GM12878 (cell line): Measurements from ENCODE around the gene ZBTB14. TPM values are rescaled to one million over a fixed set of nuclear protein-coding genes. Genes with fewer than 3 reads are reported as not detected.

Experiments used
- ATAC-seq: fragments of 200-7000 bp; cut with Tn5 transposase; 3 replicates; pipeline ENCODE4 v1.9.1; 2020; ENCODE audit warnings: mild to moderate bottlenecking, moderate library complexity
- BruUV-seq: library from RNA; stranded (reverse); fragments of 400-500 nt; replicated peaks from 2 replicates; lab custom pipeline; 2021; lab: Mats Ljungman, UMichigan
- CTCF ChIA-PET: fragments of 300-600 bp; sonication (Branson Sonifier 250); formaldehyde crosslinking; extraction: SDS; loops from one replicate; lab custom pipeline; 2021; ENCODE audit warnings: inconsistent platforms; lab: Yijun Ruan, JAX
- POLR2A ChIA-PET: fragments of 350-600 bp; formaldehyde crosslinking; extraction: SDS; loops from one replicate; lab custom pipeline; 2021; ENCODE audit warnings: inconsistent platforms; lab: Charles Lee
- RAD21 ChIA-PET: fragments of 300-600 bp; sonication (Branson Sonifier 250); formaldehyde crosslinking; loops from one replicate; lab custom pipeline; 2023; ENCODE audit warnings: antibody characterized with exemption; ENCODE audit not compliant: unreplicated experiment; lab: Charles Lee
- SMC1A ChIA-PET: fragments of 300-600 bp; sonication (Branson Sonifier 250); formaldehyde crosslinking; loops from one replicate; lab custom pipeline; 2023; ENCODE audit not compliant: unreplicated experiment, uncharacterized antibody; lab: Charles Lee
- DNase-seq: peaks from one replicate; pipeline ENCODE4 v3.0.0-alpha.2; 2011; ENCODE audit warnings: low read depth, low spot score
- FAIRE-seq: peaks from 3 replicates; lab custom pipeline; 2011; peaks lifted over from hg19 to GRCh38; lab: Jason Lieb, UNC
- H2AFZ ChIP-seq: 2 replicates; pipeline ENCODE4 v1.6.0; 2011; ENCODE audit warnings: low read depth, low read length, control low read depth; ENCODE audit not compliant: control insufficient read depth
- H3K27ac ChIP-seq: 2 replicates; pipeline ENCODE4 v1.5.1; 2011; ENCODE audit warnings: control low read depth; ENCODE audit not compliant: control insufficient read depth, insufficient read depth
- H3K27me3 ChIP-seq, 2 experiments: replicated peaks in 1 of 2; 2 replicates each; pipeline versions ENCODE4 v1.6.0 to v1.6.1; 2011; ENCODE audit warnings: low read length in 1 of 2; ENCODE audit not compliant: control insufficient read depth in 2 of 2, insufficient read depth in 2 of 2
- H3K36me3 ChIP-seq, 2 experiments: 2 replicates each; pipeline ENCODE4 v1.5.1; 2011; ENCODE audit warnings: low read length in 1 of 2; ENCODE audit not compliant: control insufficient read depth in 2 of 2, insufficient read depth in 2 of 2
- H3K4me1 ChIP-seq: 2 replicates; pipeline ENCODE4 v1.6.1; 2011; ENCODE audit warnings: mild to moderate bottlenecking, low read length, moderate library complexity, mixed read lengths; ENCODE audit not compliant: control insufficient read depth, insufficient read depth
- H3K4me2 ChIP-seq: 2 replicates; pipeline ENCODE4 v1.6.0; 2011; ENCODE audit warnings: control low read depth; ENCODE audit not compliant: control insufficient read depth, insufficient read depth
- H3K4me3 ChIP-seq: fragments of 200-600 bp; sonication (generic); 2 replicates; pipeline ENCODE4 v1.5.1; 2016
- H3K79me2 ChIP-seq: 2 replicates; pipeline ENCODE4 v1.6.0; 2011; ENCODE audit warnings: low read length; ENCODE audit not compliant: control insufficient read depth, insufficient read depth
- H3K9ac ChIP-seq: 2 replicates; pipeline ENCODE4 v1.8.0; 2011; ENCODE audit warnings: low read length, control low read depth, mixed read lengths; ENCODE audit not compliant: control insufficient read depth, insufficient read depth
- H3K9me3 ChIP-seq: replicated peaks from 3 replicates; pipeline ENCODE4 v1.5.1; 2011; ENCODE audit warnings: mild to moderate bottlenecking, low read length; ENCODE audit not compliant: control insufficient read depth, insufficient read depth
- H4K20me1 ChIP-seq: 2 replicates; pipeline ENCODE4 v1.6.0; 2011; ENCODE audit not compliant: control insufficient read depth, insufficient read depth
- CUX1 ChIP-seq: IDR thresholded peaks from 2 replicates; pipeline ENCODE4 v1.6.1; 2012; ENCODE audit warnings: improper control_type of control experiment, low read depth, low read length; ENCODE audit not compliant: insufficient replicate concordance
- ETV6 ChIP-seq, 2 experiments: fragments of 450-650 bp in 1 of 2; IDR thresholded peaks in 1 of 2; conservative IDR thresholded peaks in 1 of 2; 2 replicates each; pipeline ENCODE4 v1.6.1; 2014; ENCODE audit warnings: antibody characterized with exemption in 1 of 2, borderline replicate concordance in 1 of 2, low read depth in 1 of 2, mild to moderate bottlenecking in 1 of 2, moderate library complexity in 1 of 2
- HDAC6 ChIP-seq: fragments of 200-600 bp; sonication (generic); IDR thresholded peaks from one replicate; pipeline ENCODE4 v1.8.0; 2017; ENCODE audit warnings: antibody characterized with exemption; ENCODE audit not compliant: unreplicated experiment
- NFYB ChIP-seq: IDR thresholded peaks from 2 replicates; pipeline ENCODE4 v1.6.1; 2011; ENCODE audit warnings: low read depth, mild to moderate bottlenecking, low read length, improper control_type of control experiment, moderate library complexity; ENCODE audit not compliant: insufficient read depth
- NR2F1 ChIP-seq: fragments of 450-650 bp; conservative IDR thresholded peaks from 2 replicates; pipeline ENCODE4 v1.6.1; 2017; ENCODE audit warnings: mild to moderate bottlenecking
- PAX8 ChIP-seq: fragments of 450-650 bp; IDR thresholded peaks from 2 replicates; pipeline ENCODE4 v1.6.1; 2017; ENCODE audit warnings: mild to moderate bottlenecking, moderate library complexity
- POLR2AphosphoS2 ChIP-seq: IDR thresholded peaks from 2 replicates; pipeline ENCODE4 v1.6.1; 2011; ENCODE audit warnings: low read depth, mild to moderate bottlenecking, low read length, improper control_type of control experiment, moderate library complexity
- SP1 ChIP-seq: IDR thresholded peaks from one replicate; pipeline ENCODE4 v1.6.1; 2011; ENCODE audit warnings: low read depth, low read length
- SREBF2 ChIP-seq: IDR thresholded peaks from 2 replicates; pipeline ENCODE4 v1.6.1; 2012; ENCODE audit warnings: mild to moderate bottlenecking, low read length
- TCF7 ChIP-seq: IDR thresholded peaks from 2 replicates; pipeline ENCODE4 v1.6.1; 2014; ENCODE audit warnings: antibody characterized with exemption, borderline replicate concordance
- in situ Hi-C: fragments of 300-500 bp; cut with MboI; formaldehyde crosslinking; loops from 9 replicates; pipeline ENCODE4 v1.14.3; 2018; ENCODE audit warnings: mixed read lengths
- intact Hi-C: fragments of 100-400 bp; cut with micrococcal nuclease; formaldehyde crosslinking; loops from one replicate; pipeline ENCODE4 v1.14.2; 2022; ENCODE audit not compliant: unreplicated experiment
- polyA plus RNA-seq, 11 experiments: library from polyadenylated mRNA; depleted of rRNA in 4 of 11; unstranded in 6 of 11; stranded (reverse) in 5 of 11; fragments of >200 nt; fragmentation: Nextera tagmentation in 4 of 11; fragmentation: Illumina TruSeq in 1 of 11; extraction: Ambion mirVana in 4 of 11; extraction: Trizol in 1 of 11; gene quantifications; 1 replicate in 1 of 11; 2 replicates in 10 of 11; pipeline versions ENCODE4 v1.2.1 to v1.2.3, GENCODE V29; 2011 to 2016; ENCODE audit warnings: inconsistent platforms in 2 of 11, missing spikeins in 2 of 11, low read depth in 1 of 11
- total RNA-seq, 4 experiments: library from RNA; depleted of rRNA in 3 of 4; stranded (reverse); fragments of >200 nt in 3 of 4; fragmentation: Illumina TruSeq in 1 of 4; extraction: Trizol in 1 of 4; gene quantifications; 2 replicates each; pipeline versions ENCODE4 v1.2.1 to v1.2.3, GENCODE V29; 2013 to 2021
- TF ChIP-seq, protein P1 (sequence below): IDR thresholded peaks from 2 replicates; pipeline ENCODE4 v1.6.1; 2012; ENCODE audit warnings: low read depth, low read length, improper control_type of control experiment
- TF ChIP-seq, protein P2 (sequence below): IDR thresholded peaks from 2 replicates; pipeline ENCODE4 v1.6.1; 2011; ENCODE audit warnings: low read depth, low read length, improper control_type of control experiment, borderline replicate concordance

ZBTB14 gene
- total and polyA plus RNA-seq, 10 of the 15 experiments (the other 5 are each of a cell fraction or from before 2014, with no cell fraction given): 4.4 to 21.2 (median 11.1) TPM

DNA sequence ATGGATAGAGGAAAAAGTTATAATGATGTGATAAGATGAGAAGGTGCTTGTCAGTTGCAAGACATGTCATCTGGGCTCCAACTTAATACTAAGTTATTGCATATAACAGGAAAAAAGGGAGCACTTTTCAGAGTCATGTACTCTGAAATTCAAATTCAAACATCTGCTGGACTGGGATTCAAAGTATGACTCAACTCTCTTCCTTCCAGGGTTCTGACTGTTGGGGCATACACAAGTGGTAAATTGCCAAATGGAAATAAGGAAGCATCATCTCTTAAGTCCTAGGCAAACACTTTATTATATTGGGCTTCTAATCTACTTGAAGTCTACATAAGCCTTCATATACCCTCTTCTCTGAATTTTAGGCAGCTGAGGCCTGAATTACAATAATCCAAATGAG, 44.9 kb downstream of the ZBTB14 start:
- Histone ChIP-seq H3K4me1 (no peaks in the 10 kb centered on the region), H3K36me3 (no peaks in the 10 kb centered on the region), H3K4me2 (no peak overlapping the region), H3K79me2 (no peaks in the 10 kb centered on the region), H3K9me3 (no peaks in the 10 kb centered on the region), H4K20me1 (no peaks in the 10 kb centered on the region), H3K27me3 (no peaks in the 10 kb centered on the region), H3K9ac (no peak overlapping the region), H2AFZ (no peak overlapping the region), H3K4me3 (no peak overlapping the region), H3K27ac (no peak overlapping the region)
- CTCF ChIA-PET: no interaction called here
- RAD21 ChIA-PET: no interaction called here
- no TSS peak for BruUV-seq
- in situ Hi-C loops (no loop called here), intact Hi-C loops (no loop called here)
- no peak for FAIRE-seq
- no peak for ATAC-seq
- SMC1A ChIA-PET: no interaction called here
- POLR2A ChIA-PET: interaction anchor here (0.6 kb wide), 1 partner anchor 10 kb away, joined by 3 read pairs; no protein-coding TSS in a partner anchor
- TF ChIP-seq, protein P1, sequence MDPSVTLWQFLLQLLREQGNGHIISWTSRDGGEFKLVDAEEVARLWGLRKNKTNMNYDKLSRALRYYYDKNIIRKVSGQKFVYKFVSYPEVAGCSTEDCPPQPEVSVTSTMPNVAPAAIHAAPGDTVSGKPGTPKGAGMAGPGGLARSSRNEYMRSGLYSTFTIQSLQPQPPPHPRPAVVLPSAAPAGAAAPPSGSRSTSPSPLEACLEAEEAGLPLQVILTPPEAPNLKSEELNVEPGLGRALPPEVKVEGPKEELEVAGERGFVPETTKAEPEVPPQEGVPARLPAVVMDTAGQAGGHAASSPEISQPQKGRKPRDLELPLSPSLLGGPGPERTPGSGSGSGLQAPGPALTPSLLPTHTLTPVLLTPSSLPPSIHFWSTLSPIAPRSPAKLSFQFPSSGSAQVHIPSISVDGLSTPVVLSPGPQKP: no peak
- no peak for TF ChIP-seq NFYB
- no peak for TF ChIP-seq SREBF2
- TF ChIP-seq NR2F1: no peak
- TF ChIP-seq, protein P2, sequence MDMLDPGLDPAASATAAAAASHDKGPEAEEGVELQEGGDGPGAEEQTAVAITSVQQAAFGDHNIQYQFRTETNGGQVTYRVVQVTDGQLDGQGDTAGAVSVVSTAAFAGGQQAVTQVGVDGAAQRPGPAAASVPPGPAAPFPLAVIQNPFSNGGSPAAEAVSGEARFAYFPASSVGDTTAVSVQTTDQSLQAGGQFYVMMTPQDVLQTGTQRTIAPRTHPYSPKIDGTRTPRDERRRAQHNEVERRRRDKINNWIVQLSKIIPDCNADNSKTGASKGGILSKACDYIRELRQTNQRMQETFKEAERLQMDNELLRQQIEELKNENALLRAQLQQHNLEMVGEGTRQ: no peak
- no peak for TF ChIP-seq HDAC6
- no peak for TF ChIP-seq TCF7
- no peak for TF ChIP-seq PAX8
- TF ChIP-seq SP1: no peak
- TF ChIP-seq ETV6 (conservative IDR thresholded peaks at IDR 0.05 in 1 of 2, IDR thresholded peaks at IDR 0.05 in 1 of 2; ENCODE audit: borderline replicate concordance in 1 of 2, low read depth in 1 of 2): no peak
- no peak for TF ChIP-seq POLR2AphosphoS2
- TF ChIP-seq CUX1: no peak
- DNase-seq: no peak
